Measurements from ENCODE around the gene RAI2.

- TF ChIP-seq POLR2A (IDR thresholded peaks at IDR 0.05): no peak
- TF ChIP-seq CTCF (IDR thresholded peaks at IDR 0.05): no peak
Measured at GRCh38 chrX:17826609-17827496, 34.2 kb downstream of the RAI2 start.

Measured in uterus (tissue), 2 donors.